Measurements from ENCODE around the gene LDLRAD4.

Gene LDLRAD4

DNA sequence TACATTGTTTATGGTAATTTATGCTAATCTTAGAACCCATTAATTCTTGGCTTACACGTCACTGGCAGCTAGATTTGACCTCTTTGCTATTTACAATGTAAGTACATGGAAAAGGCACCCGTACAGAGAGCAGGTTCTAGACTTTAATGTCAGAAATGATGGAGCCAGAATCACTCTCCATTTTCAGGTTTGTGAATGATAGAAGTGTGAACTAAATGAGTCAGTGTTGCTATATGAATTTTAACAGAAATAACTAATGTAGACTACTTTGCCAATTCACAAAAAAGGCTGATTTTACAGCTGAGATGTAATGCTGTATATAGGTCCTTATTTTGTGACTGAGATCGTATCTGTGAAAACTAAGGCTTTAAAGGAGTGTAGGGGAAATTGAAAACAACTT, 214.6 kb downstream of the LDLRAD4 start:
- no peak for DNase-seq (ENCODE audit: low spot score)

DNA sequence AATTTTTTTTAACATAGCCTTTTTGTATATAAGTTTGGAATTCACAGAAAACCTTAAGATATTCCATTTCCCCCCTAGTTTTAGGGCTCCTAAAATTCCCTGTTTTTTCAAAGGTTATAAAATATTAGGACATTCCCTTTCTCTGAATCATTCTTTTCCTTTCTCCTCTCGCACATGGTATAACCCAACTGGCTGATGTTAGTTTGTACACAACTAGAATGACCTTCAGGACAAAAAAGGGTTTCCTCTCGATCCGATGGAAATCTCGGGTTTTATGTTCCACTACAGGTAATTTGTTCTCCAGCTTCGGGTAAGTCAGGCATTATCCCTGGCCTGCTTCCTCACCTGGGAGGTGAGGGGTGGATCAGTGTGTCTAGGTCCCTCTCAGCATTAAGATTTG, 215.1 kb downstream of the LDLRAD4 start:
- no peak for DNase-seq (ENCODE audit: low spot score)

DNA sequence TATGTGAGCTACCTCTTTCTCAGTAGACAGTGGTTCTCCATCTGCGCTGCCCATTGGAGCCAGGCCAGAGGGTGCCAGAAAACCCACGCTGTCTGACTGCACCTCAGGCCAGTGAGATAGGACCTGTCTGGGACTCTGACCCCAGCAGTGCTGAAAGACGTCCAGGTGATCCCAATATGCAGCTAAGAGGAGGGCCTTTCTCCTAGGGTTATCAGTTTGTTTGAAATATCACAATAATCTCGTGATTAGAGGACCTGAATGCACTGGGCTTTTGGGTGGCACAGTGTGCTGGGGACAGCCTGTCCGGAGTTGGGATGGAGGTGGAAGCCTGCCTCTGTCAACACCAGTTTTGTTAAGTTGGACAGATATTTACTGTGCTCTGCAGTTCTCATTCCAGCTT, 216.3 kb downstream of the LDLRAD4 start:
- no peak for DNase-seq (ENCODE audit: low spot score)

DNA sequence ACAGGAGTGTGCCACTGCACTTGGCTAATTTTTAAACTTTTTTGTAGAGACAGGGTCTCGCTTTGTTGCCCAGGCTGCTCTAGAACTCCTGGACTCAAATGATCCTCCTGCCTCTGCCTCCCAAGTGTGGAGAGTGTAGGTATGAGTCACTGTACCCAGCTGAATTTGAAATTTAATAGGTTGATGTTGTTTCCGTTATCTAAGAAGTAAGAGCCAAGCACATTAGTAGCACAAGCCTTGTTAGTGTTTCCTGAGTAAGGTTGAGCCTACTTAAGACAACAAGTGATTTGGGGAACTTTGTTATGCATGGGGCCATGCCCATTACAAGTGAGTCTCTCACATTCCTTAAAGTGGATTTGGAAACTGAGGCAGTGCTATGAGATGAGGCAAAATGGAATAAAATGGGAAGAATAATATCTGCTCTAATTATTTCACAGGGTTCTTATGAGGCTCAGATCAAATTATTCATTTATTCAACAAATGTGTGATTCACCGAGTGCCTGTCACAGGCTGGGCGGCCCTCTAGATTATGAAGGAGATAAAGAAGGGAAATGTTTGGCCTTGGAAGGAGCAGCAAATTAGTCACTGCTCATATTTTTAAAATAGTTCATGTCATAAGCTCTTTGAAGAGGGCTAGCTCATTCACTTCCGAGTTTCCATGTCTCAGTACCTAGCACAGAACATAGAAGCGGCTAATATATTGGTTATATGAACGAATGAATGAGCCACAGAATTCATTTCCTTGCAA, 217.2 kb downstream of the LDLRAD4 start:
- DNase-seq (ENCODE audit: low spot score): no peak

DNA sequence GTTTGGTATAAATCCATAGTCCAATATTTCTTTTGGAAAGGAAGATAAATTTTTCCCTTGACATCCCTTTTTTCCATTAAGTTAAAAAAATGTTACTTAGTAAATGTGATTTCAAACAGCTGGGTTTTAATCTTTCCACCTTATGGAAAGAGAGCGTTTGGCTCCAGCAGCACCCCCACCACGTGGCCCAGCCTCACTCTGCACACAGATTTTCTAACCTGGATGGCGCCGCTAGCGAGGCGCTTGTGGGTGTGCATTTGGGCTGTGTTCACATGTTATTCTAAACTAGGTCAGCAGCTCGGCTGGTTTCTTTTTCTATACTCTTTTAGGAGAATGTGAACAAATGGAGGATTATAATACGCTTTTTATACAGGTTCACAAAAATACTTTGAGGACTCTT, 218.0 kb downstream of the LDLRAD4 start:
- DNase-seq (ENCODE audit: low spot score): no peak

DNA sequence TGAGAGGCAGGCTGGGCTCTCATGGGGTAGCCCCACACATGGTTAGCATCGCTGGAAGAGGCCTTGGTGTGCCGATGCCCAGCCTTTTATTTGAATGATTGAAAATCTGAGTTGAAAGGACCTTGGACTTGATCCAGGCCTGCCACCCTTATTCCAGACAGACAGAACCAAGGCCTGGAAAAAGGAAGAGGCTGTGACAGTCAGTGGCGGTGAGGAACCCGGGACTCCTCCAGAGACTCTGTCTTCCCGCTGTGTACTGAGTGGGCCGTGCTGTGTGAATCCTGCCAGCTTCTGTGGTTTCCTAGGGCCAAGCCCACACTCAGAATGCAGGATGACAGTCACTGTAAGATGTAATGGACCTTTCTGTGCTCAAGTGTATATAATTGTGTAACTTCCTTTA, 218.5 kb downstream of the LDLRAD4 start:
- DNase-seq (ENCODE audit: low spot score): no peak

DNA sequence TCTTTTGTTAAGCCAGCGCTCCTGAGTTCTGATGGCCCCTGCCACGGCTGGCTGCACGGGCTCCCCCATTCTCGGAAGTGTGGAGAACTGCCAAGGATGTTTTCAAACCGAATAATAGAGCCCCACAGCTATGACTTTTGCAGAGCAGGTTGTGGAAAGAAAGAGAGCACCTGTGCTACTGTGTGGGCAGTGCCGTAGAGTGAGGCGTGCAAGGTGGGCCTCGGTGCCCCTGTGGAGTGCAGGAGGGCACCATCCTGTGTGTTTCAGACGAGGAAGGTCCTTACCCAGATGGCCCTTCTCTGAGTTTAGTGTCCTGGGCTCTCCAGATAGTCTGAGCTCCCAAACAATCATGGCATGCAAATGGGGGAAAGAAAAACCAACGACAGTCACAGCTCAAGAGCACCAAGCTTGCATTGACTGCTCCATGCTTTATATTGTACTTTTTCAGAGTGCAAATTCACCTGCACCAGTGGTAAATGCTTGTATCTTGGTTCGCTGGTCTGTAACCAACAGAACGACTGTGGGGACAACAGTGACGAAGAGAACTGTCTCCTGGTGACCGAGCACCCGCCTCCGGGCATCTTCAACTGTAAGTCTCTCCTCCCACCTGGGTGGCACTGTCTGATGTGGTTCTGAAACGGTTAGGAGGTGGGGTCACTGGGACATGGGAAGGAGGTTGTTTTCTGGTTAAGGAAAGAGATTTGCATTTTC, 219.4 kb downstream of the LDLRAD4 start:
- DNase-seq (ENCODE audit: low spot score): no peak

DNA sequence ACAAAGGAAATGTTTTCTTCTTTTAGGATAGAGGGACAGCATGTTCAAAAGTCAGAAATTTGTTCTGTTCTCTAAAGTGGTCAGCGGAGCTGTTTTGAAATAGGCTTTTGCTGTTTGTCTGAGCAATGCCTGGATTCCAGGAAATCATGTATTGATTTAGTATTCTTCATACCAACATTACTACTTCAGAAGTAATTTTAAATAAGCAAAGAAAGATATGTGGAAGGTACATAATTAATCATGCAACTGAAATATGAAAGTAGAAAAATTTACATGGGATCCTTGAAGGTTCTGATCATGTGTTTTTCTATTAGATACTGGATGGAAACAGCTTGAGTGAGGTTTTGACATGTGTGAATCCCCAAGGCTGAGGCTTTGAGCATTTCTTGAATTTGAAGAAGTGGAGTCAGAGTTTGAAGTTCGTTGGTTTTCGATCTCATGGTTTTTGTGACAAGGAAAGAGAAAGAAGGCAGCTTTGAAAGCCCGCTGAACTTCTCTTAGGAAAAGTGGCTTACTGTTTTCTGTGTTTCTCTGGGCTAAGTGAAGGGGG, 220.0 kb downstream of the LDLRAD4 start:
- DNase-seq (ENCODE audit: low spot score): no peak

DNA sequence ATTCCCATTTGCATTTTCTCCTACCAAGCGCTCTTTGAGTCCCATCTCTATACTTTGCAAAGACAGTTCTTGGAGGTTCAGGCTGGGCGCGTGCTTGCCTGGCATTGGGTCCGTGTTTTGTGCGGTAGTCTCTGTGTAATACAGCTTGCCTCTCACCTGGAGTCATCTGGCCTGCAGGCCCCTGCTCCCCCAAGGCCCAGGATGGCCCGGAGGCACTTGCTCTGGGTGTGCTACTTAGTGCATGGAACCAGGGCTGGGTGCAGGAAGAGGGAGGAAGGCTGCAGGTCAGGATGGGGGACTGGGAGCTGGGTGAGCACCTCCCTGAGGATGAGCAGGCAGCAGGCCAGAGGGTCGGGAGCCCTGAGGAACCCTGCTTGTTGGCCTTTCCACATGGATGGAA, 220.9 kb downstream of the LDLRAD4 start:
- no peak for DNase-seq (ENCODE audit: low spot score)

DNA sequence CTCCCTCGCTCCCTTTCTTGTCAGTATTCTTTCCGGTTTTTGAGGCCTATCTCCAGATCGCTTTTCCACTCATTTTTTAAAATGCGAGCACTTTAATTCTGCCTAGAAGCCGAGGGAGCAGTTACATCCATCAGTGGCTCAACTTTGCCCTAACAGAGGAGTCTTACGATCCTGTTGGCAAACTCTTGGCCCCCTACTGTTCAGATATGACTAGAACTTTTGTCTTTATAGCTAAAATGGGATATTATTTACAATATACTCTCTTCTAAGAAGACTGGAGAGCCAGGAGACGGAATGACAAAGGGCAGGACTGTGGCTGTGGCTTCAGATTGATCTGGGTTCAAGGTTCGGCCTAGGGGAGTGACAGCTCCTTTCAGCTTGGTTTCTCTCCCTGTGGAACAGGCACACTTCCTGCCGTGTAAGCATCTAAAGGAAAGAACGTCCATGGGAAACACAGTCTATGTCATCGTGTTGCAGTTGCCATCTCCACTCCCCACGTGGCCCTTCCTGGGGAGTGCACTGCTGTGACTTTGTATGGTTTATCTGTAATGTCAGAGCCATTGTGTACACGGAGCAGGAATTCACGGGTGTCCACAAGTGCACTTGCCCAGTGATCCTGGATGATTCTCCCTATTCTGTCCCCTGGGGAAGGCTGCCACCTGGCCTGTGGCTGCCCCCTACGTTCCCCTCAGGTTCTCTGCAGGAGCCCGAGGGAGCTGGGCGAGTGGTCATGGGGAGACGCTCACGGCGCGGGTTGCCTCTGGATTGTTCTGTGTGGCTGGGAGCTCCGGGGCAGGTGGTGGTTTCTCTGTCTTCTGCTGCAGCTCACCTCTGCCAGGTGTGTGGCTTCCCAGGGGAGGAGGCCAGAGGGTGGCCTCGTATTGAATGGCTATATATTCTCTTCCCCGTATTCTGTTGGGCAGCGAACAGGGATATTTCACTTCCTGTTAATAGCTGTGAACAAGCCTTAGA, 222.0 kb downstream of the LDLRAD4 start:
- DNase-seq (ENCODE audit: low spot score): no peak

DNA sequence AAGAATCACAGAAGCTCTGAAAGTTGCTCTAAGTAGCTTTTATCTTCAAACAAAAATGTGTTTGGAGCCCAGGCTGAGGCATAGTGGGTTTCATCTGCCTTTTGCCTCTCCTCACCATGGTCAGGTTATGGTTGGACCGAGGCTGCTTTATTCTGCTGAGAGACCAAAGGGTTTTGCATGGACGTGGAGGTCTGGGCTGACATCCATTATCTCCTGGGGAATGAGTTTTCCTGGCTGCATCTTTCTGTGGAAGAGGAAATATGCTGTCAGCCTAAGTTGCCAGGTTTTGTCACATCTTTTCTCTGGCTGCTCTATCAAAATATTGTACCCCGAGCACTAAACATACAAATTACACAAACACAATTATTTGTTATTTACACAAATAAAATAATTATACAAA, 223.2 kb downstream of the LDLRAD4 start:
- DNase-seq (ENCODE audit: low spot score): no peak

DNA sequence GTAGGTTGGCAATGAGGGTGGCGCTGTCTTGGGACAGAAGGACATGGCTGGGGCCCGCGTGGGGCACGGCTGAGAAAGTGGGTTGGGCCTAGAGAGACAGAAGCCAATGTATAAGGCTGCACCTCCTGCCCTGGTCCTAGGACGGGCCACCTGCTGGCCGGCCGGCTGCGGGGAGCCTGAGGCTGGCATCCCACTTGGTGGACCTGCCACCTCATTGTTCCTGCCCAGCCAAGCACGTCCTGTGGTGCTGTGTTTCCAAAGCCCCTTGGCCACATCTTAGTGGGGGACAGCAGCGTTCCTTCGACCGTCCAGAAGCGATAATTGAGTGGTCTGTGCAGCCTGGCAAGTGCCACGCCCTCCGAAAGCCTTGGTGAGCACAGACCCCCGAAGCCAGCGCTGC, 223.9 kb downstream of the LDLRAD4 start:
- DNase-seq (ENCODE audit: low spot score): peak; percentile 62

DNA sequence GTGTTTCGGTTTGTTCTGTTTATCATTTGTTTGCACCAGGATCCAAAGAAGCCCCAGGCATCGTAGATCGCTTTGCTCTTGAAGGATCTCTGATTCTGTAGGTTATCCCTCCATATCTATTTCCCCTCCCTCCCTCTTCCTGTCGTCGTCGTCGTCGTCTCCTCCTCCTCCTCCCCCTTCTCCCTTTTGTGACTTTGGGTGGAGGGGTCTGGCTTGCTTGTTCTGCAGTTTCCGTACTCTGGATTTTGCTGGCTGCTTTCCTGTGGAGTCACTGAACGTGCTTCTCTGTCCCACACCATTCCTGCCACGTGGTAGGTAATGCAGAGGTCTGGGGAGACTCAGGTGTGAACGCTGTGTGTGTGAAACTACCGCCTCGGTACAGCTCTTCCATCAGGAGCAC, 225.0 kb downstream of the LDLRAD4 start:
- DNase-seq (ENCODE audit: low spot score): no peak

DNA sequence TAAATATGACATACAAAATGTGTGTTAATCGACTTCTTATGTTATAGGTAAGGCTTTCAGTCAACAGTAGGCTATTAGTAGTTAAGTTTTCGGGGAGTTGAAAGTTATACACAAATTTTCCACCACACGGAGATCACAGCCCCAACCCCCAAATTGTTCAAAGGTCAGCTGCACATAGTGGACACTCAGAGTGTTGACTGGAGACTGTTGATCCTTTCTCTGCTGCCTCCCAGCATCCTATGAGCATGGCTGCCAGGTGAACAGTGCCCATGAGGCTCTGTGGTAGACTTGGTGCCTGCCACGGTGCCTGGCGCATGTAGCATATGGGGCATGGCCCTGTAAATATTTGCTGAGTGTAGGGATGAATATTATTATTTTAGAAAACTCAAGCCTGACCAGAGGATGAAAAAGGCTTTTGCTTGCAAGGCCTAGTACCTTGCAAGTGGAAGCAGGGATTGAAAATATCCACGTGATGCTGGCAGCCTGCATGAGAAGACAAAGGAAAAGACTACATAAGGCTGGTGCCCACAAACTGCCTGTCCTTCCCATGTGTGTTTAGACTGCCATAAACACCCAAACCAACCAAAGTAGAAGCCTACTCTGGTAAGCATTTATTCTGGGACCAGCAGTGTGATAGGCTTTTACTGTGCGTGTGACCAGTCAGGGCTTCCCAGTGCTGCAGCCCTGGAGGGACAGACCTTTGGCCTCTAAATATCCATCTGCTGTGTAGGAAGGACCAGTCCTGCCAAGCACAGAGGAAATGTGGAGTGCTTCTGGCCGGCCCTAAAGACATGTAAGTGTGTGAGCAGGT, 226.1 kb downstream of the LDLRAD4 start:
- DNase-seq (ENCODE audit: low spot score): no peak

DNA sequence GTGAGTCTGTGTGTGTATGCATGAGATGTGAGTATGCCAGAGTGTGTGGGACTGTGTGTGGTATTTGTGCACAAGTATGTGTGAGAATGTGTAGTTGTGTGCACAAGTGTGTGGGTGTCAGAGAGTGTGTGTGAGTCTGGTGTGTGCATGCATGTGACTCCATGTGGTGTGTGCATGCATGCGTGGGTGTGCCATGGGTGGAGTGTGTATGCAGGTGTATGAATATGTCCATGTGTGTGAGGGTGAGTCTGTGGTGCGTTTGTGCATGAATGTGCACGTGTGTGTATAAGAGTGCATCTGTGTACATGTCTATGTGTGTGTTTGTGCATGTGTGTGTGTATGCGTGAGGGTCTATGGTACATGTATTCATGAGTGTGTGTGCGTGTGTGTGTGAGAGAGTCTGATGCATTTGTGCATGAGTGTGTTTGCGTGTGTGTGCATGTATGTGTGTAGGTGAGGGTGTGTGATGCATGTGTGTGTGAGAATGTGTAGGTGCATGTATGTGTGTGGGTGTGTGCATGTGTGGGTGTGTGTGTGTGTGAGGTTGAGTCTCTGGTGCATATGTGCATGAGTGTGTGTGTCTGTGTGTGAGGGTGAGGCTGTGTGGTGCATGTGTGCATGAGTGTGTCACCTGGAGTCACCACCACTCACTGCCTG, 226.8 kb downstream of the LDLRAD4 start:
- no peak for DNase-seq (ENCODE audit: low spot score)

DNA sequence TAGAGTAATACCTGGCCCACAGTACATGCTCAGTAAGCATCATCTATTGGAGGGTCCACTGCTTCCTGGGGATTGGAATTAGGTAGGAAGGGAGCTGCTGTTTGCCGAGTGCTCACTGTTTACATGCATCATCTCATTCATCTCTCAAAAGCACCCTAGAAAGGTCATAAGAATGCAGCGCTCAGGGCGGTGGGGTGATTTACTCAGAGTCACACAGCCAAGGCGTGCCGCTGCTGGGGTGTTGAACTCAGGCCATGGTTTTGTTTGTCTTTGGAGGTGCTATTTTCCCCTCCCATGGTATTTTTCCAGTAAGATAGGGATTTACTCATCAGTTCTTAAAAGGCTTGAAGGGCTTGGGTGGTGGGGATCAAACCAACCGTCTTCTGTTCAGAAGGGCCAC, 227.5 kb downstream of the LDLRAD4 start:
- DNase-seq (ENCODE audit: low spot score): no peak

DNA sequence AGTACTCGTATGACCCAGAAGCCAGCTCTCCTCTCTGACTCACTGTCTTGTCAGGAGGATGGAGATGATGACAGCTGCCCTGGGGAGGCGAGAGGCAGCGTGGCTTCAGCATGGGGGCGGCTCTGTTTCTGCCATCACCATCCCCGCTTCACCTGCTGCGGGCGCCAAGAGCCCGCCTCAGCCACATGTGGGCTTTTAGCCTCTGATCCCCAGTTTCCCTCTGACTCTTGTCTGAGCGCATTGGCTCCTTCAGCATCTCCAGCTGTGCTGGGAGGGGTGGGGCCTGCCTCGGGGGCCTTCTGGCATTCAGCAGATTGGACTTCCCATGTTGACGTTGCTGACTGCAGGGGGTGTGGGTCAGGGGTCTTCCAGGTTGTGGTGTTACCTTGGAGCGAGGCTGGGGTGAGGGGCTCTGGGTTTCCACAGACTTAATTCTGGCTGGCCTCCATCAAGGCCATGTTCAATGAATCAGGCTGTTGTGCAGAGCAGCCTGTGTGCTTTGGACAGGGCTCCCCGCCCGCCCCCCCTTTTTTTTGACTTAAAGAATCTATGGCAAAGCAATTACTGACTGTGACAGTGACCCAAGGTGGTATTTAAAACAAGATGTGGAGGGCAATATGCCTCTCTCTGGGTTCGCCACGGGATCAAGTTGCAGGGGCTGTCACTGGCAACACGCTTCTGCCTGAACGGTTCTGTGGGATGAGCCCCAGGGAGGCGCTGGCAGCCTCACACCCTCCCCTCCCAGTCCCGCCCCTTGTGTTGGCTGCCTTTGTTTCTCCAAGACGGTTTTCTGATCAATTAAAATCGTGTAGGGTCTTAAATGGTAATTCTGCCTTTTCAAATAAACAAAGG, 228.3 kb downstream of the LDLRAD4 start:
- DNase-seq (ENCODE audit: low spot score): no peak

DNA sequence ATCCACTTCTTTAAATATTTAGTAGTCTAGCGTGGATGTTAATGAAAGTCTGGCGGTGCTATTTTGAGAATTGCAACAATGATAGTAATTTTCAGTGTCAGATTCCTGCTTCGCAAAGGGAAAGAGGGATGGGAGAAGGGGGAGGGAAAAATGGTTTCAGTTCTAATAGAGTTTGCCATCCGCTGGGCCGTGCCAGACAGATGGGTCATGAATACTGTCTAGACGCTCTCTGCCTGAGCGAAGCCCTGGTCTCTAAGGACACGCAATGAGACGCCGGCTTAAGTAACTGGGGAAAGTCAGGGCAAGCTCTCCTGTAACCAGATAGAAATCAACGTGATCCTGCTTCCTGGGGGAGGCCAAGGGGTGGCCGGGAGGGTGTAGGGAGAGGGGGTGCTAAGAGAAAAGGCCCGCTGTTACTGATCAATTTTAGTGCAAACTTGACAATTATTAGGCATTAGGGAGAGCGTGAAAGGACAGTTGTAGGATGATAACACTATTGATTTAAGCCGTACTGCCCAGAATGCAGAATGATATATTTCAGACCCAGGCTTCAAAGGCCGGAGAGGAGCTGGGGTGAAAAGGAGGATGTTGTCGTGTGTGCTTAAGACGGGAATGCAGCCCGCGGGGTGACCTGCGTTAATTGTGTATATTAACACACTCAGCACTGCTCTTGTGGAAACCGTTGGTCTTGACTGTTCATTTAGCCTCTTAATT, 229.2 kb downstream of the LDLRAD4 start:
- peak; percentile 51 for DNase-seq (ENCODE audit: low spot score)

DNA sequence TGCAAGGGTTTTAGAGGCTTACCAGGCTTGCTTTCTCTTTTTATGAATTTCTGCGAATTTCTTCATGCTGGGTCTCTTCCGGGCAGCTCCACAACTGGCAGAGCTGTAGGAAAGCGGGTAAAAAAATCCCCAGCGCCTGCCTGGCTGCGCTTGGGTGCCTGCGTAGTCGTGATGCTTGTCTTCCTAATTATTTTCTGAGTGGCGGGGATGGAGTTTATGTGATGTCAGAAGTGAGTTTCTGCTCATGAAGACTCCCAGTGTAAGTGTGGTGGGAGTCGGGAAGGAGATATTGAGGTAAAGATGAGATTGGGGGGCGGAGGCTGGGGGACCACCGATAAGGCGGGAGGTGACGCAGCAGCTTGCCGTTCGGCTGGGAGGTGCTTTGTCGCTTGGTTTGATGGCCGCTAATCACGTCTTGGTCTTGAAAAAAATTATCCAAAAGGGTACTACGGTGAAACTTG, 229.8 kb downstream of the LDLRAD4 start:
- no peak for DNase-seq (ENCODE audit: low spot score)
